Neural cell (in vitro differentiated cells): ENCODE measurements around the gene ARHGAP24. TPM values are rescaled to one million over a fixed set of nuclear protein-coding genes. Genes with fewer than 3 reads are reported as not detected.

ENCODE experiments used
- H2AFZ ChIP-seq: fragments of 200-600, 300-800 bp; sonication (generic), shearing (Covaris generic); 2 replicates; pipeline ENCODE4 v1.6.0; 2014; ENCODE audit warnings: low read depth, mild to moderate bottlenecking, antibody characterized with exemption, low read length, moderate library complexity
- H3F3A ChIP-seq: fragments of 200-600 bp; shearing (Covaris generic); 2 replicates; pipeline ENCODE4 v1.6.1; 2016; ENCODE audit warnings: mild to moderate bottlenecking, moderate library complexity, mixed read lengths, antibody characterized with exemption, low read length; ENCODE audit not compliant: insufficient read depth, poor library complexity, severe bottlenecking
- H3K27ac ChIP-seq: fragments of 200-600, 300-800 bp; sonication (generic), shearing (Covaris generic); 2 replicates; pipeline ENCODE4 v1.5.1; 2014; ENCODE audit warnings: mild to moderate bottlenecking, low read length, moderate library complexity
- H3K27me3 ChIP-seq: fragments of 300-800, 200-600 bp; sonication (generic), shearing (Covaris generic); 2 replicates; pipeline ENCODE4 v1.6.0; 2014; ENCODE audit warnings: mild to moderate bottlenecking, low read depth, low read length, moderate library complexity; ENCODE audit not compliant: insufficient read depth
- H3K36me3 ChIP-seq: fragments of 300-800, 200-600 bp; sonication (generic), shearing (Covaris generic); 2 replicates; pipeline ENCODE4 v1.5.1; 2014; ENCODE audit warnings: mild to moderate bottlenecking, antibody characterized with exemption, low read length, moderate library complexity; ENCODE audit not compliant: insufficient read depth
- H3K4me2 ChIP-seq: fragments of 300-800, 200-600 bp; sonication (generic), shearing (Covaris generic); 2 replicates; pipeline ENCODE4 v1.6.0; 2014; ENCODE audit warnings: mild to moderate bottlenecking, low read length
- H3K4me3 ChIP-seq: fragments of 300-800, 200-600 bp; sonication (generic), shearing (Covaris generic); 2 replicates; pipeline ENCODE4 v1.5.1; 2014; ENCODE audit warnings: mild to moderate bottlenecking, low read length, moderate library complexity
- H3K79me2 ChIP-seq: fragments of 200-600 bp; shearing (Covaris generic); replicated peaks from 2 replicates; pipeline ENCODE4 v1.6.0; 2014; ENCODE audit warnings: mild to moderate bottlenecking, low read length, moderate library complexity; ENCODE audit not compliant: insufficient read depth
- H3K9ac ChIP-seq: fragments of 300-800, 200-600 bp; sonication (generic), shearing (Covaris generic); 2 replicates; pipeline ENCODE4 v1.6.1; 2016; ENCODE audit warnings: mild to moderate bottlenecking, low read length, mixed read lengths
- H3K9me2 ChIP-seq: fragments of 200-600 bp; shearing (Covaris generic); 2 replicates; pipeline ENCODE4 v1.6.1; 2016; ENCODE audit warnings: mild to moderate bottlenecking, low read length, mixed read lengths; ENCODE audit not compliant: insufficient read depth
- H3K9me3 ChIP-seq: fragments of 200-600, 300-800 bp; sonication (generic), shearing (Covaris generic); 2 replicates; pipeline ENCODE4 v1.6.1; 2016; ENCODE audit warnings: mild to moderate bottlenecking, mixed run types, low read length, moderate library complexity, mixed read lengths
- H4K20me1 ChIP-seq: fragments of 200-600 bp; shearing (Covaris generic); 2 replicates; pipeline ENCODE4 v1.6.1; 2016; ENCODE audit warnings: mild to moderate bottlenecking, mixed run types; ENCODE audit not compliant: insufficient read depth
- EP300 ChIP-seq: fragments of 450-650 bp; conservative IDR thresholded peaks from 2 replicates; pipeline ENCODE4 v1.6.1; 2014; ENCODE audit warnings: antibody characterized with exemption, mild to moderate bottlenecking, moderate library complexity; ENCODE audit not compliant: poor library complexity, severe bottlenecking
- EZH2 ChIP-seq: fragments of 200-600, 300-800 bp; shearing (Covaris generic), sonication (generic); IDR thresholded peaks from 2 replicates; pipeline ENCODE4 v1.6.1; 2014; ENCODE audit warnings: antibody characterized with exemption, low read length, borderline replicate concordance, mild to moderate bottlenecking; ENCODE audit not compliant: insufficient read depth, poor library complexity, severe bottlenecking
- MXI1 ChIP-seq: fragments of 450-650 bp; conservative IDR thresholded peaks from 2 replicates; pipeline ENCODE4 v1.6.1; 2014; ENCODE audit warnings: antibody characterized with exemption, mild to moderate bottlenecking; ENCODE audit not compliant: poor library complexity, severe bottlenecking
- POLR2AphosphoS5 ChIP-seq: IDR thresholded peaks from 2 replicates; pipeline ENCODE4 v1.6.1; 2012
- RAD21 ChIP-seq: fragments of 450-650 bp; conservative IDR thresholded peaks from 2 replicates; pipeline ENCODE4 v1.6.1; 2014; ENCODE audit warnings: antibody characterized with exemption, mild to moderate bottlenecking, moderate library complexity
- SMC3 ChIP-seq: fragments of 450-650 bp; conservative IDR thresholded peaks from 2 replicates; pipeline ENCODE4 v1.6.1; 2014; ENCODE audit warnings: antibody characterized with exemption, mild to moderate bottlenecking, moderate library complexity; ENCODE audit not compliant: poor library complexity
- TAF1 ChIP-seq: IDR thresholded peaks from 2 replicates; pipeline ENCODE4 v1.6.1; 2012; ENCODE audit warnings: low read depth
- polyA plus RNA-seq: library from polyadenylated mRNA; depleted of rRNA; stranded (reverse); fragments of >200 nt; gene quantifications from 2 replicates; pipeline ENCODE4 v1.2.3, GENCODE V29; 2014
- TF ChIP-seq, protein P1 (sequence below): IDR thresholded peaks from 2 replicates; pipeline ENCODE4 v1.6.1; 2012; ENCODE audit warnings: borderline replicate concordance
- TF ChIP-seq, protein P2 (sequence below): fragments of 450-650 bp; IDR thresholded peaks from 2 replicates; pipeline ENCODE4 v1.5.1; 2014; ENCODE audit warnings: antibody characterized with exemption, mild to moderate bottlenecking, moderate library complexity; ENCODE audit not compliant: poor library complexity, severe bottlenecking

ARHGAP24 gene
- polyA plus RNA-seq, 1 donor from 2014 or later: 2.9 TPM

DNA sequence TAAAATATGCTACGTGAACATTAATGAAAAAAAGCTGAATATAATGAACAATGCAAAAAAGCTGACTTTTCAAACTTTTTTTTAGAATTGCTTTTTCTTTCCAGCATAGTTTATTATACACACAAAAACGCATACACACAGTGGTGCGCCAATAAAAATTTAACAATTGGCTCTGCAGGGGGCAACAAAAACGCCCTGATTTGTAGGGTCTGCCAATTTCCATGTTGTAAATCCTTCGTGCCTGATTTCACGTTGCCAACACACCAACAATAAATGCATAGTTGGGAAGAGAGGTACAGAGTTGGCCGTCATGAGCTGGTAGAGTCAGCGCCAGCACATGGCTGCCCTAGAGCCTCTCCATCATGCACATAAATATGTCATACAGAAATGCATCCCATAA, 551.8 kb downstream of the ARHGAP24 start:
- no peak overlapping the region for H3K9ac ChIP-seq
- no peaks in the 10 kb centered on the region for H4K20me1 ChIP-seq
- TF ChIP-seq EP300: no peak
- no peak for TF ChIP-seq TAF1
- no peak for TF ChIP-seq MXI1
- no peak for TF ChIP-seq RAD21
- TF ChIP-seq, protein P1, sequence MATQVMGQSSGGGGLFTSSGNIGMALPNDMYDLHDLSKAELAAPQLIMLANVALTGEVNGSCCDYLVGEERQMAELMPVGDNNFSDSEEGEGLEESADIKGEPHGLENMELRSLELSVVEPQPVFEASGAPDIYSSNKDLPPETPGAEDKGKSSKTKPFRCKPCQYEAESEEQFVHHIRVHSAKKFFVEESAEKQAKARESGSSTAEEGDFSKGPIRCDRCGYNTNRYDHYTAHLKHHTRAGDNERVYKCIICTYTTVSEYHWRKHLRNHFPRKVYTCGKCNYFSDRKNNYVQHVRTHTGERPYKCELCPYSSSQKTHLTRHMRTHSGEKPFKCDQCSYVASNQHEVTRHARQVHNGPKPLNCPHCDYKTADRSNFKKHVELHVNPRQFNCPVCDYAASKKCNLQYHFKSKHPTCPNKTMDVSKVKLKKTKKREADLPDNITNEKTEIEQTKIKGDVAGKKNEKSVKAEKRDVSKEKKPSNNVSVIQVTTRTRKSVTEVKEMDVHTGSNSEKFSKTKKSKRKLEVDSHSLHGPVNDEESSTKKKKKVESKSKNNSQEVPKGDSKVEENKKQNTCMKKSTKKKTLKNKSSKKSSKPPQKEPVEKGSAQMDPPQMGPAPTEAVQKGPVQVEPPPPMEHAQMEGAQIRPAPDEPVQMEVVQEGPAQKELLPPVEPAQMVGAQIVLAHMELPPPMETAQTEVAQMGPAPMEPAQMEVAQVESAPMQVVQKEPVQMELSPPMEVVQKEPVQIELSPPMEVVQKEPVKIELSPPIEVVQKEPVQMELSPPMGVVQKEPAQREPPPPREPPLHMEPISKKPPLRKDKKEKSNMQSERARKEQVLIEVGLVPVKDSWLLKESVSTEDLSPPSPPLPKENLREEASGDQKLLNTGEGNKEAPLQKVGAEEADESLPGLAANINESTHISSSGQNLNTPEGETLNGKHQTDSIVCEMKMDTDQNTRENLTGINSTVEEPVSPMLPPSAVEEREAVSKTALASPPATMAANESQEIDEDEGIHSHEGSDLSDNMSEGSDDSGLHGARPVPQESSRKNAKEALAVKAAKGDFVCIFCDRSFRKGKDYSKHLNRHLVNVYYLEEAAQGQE: no peak
- TF ChIP-seq, protein P2, sequence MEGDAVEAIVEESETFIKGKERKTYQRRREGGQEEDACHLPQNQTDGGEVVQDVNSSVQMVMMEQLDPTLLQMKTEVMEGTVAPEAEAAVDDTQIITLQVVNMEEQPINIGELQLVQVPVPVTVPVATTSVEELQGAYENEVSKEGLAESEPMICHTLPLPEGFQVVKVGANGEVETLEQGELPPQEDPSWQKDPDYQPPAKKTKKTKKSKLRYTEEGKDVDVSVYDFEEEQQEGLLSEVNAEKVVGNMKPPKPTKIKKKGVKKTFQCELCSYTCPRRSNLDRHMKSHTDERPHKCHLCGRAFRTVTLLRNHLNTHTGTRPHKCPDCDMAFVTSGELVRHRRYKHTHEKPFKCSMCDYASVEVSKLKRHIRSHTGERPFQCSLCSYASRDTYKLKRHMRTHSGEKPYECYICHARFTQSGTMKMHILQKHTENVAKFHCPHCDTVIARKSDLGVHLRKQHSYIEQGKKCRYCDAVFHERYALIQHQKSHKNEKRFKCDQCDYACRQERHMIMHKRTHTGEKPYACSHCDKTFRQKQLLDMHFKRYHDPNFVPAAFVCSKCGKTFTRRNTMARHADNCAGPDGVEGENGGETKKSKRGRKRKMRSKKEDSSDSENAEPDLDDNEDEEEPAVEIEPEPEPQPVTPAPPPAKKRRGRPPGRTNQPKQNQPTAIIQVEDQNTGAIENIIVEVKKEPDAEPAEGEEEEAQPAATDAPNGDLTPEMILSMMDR: no peak
- TF ChIP-seq SMC3: no peak
- no peak for TF ChIP-seq POLR2AphosphoS5
- TF ChIP-seq EZH2: no peak

DNA sequence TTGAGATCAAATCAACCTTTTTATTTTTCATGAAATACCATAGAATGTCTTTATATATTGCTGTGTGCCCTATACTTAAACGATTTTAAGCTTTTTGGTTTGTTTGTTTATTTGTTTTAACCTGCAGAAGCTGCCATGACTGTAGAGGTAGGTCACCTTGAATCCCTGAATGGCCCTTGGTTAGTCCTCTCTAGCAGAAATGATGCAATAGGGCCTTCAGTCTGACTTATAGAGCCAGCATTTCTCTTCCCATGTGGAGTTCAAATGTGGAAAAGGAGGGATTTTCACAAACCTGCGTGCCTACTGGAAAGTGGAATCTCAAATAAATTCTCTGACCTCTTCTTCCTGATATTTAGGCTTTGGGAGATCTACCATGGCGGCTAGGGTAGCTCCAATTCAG, 557.0 kb downstream of the ARHGAP24 start:
- H3K4me2 ChIP-seq: no peak overlapping the region
- H3K27ac ChIP-seq: no peak overlapping the region

More for the DNA sequence above, 551.8 kb downstream of the ARHGAP24 start:
- Histone ChIP-seq H3K9me2 (no peaks in the 10 kb centered on the region), H3K79me2 (no peaks in the 10 kb centered on the region), H3K4me2 (no peak overlapping the region), H3K9me3 (no peaks in the 10 kb centered on the region), H3K4me3 (no peak overlapping the region), H2AFZ (no peak overlapping the region), H3K27me3 (no peaks in the 10 kb centered on the region), H3K36me3 (peaks cover 9% of the 10 kb centered on the region), H3F3A (no peaks in the 10 kb centered on the region), H3K27ac (no peak overlapping the region)

More for the DNA sequence above, 557.0 kb downstream of the ARHGAP24 start:
- no peaks in the 10 kb centered on the region for H3K27me3 ChIP-seq
- H3K4me3 ChIP-seq: no peak overlapping the region
- TF ChIP-seq EZH2: no peak
- no peak for TF ChIP-seq SMC3
- no peak for TF ChIP-seq TAF1
- no peak for TF ChIP-seq MXI1
- TF ChIP-seq EP300: no peak
- TF ChIP-seq RAD21: no peak
- no peak for TF ChIP-seq POLR2AphosphoS5
- TF ChIP-seq, protein P2: no peak
- TF ChIP-seq, protein P1: no peak
- H2AFZ ChIP-seq: no peak overlapping the region
- no peaks in the 10 kb centered on the region for H3F3A ChIP-seq
- no peak overlapping the region for H3K9ac ChIP-seq
- H3K9me3 ChIP-seq: no peaks in the 10 kb centered on the region
- no peaks in the 10 kb centered on the region for H3K79me2 ChIP-seq
- H4K20me1 ChIP-seq: no peaks in the 10 kb centered on the region
- H3K9me2 ChIP-seq: no peaks in the 10 kb centered on the region
- H3K36me3 ChIP-seq: no peaks in the 10 kb centered on the region
